Ovary (tissue), 9 donors: ENCODE data around the gene AFF3. TPM values are rescaled to one million over a fixed set of nuclear protein-coding genes. Genes with fewer than 3 reads are reported as not detected.

Experiments used
- DNase-seq, 5 donors: peaks; one replicate each; pipeline ENCODE4 v3.0.0-alpha.2; 2019 to 2020
- H3K27ac ChIP-seq, 2 donors: fragments of 200-600 bp; one replicate each; pipeline versions ENCODE4 v1.5.1 to v1.8.0; 2019 to 2022
- H3K27me3 ChIP-seq: fragments of 200-600 bp; one replicate; pipeline ENCODE4 v1.8.0; 2022
- H3K36me3 ChIP-seq: fragments of 200-600 bp; sonication (generic); one replicate; pipeline ENCODE4 v1.5.1; 2019
- H3K4me1 ChIP-seq: one replicate; pipeline ENCODE4 v1.8.1; 2013; ENCODE audit warnings: mild to moderate bottlenecking, moderate library complexity; ENCODE audit not compliant: insufficient read depth
- H3K4me3 ChIP-seq: fragments of 200-600 bp; sonication (generic); one replicate; pipeline ENCODE4 v1.5.1; 2017
- H3K9me3 ChIP-seq, 2 donors: fragments of 200-600 bp in 1 of 2; sonication (generic) in 1 of 2; one replicate each; pipeline versions ENCODE4 v1.5.1 to v1.8.1; 2013 to 2019; ENCODE audit warnings: mild to moderate bottlenecking in 1 of 2, moderate library complexity in 1 of 2
- CTCF ChIP-seq, 3 donors: fragments of 450-650 bp in 2 of 3; fragments of 200-600 bp in 1 of 3; IDR thresholded peaks; one replicate each; pipeline versions ENCODE4 v1.5.1 to v1.8.0; 2016 to 2022; ENCODE audit warnings: antibody characterized with exemption in 3 of 3, mild to moderate bottlenecking in 1 of 3
- EP300 ChIP-seq: sonication (generic); formaldehyde crosslinking; IDR thresholded peaks from one replicate; pipeline ENCODE4 v1.6.1; 2017; ENCODE audit warnings: antibody characterized with exemption
- POLR2A ChIP-seq: fragments of 450-650 bp; IDR thresholded peaks from one replicate; pipeline ENCODE4 v1.6.1; 2017; ENCODE audit warnings: antibody characterized with exemption, mild to moderate bottlenecking, moderate library complexity
- WGBS, 3 donors: extraction: QIAGEN DNeasy Blood & Tissue Kit in 1 of 3; methylation state at CpG; one replicate each; pipeline versions ENCODE4 v1.1.5 to v1.1.7; 2013 to 2017; 5-methylcytosine and 5-hydroxymethylcytosine counted together
- intact Hi-C, 4 donors: fragments of 100-400 bp; cut with DNase I; formaldehyde crosslinking; loops; one replicate each; pipeline versions ENCODE4 v1.11.0 to v1.15.1; 2022 to 2023
- polyA plus RNA-seq, 2 donors: library from polyadenylated mRNA; stranded (reverse); fragments of 200-250 nt in 1 of 2; fragments of 350-450 nt in 1 of 2; fragmentation: Illumina TruSeq in 1 of 2; extraction: RNeasy Lipid Tissue Mini Kit (QIAGEN cat#74804) in 1 of 2; gene quantifications; one replicate each; pipeline ENCODE4 v1.2.3, GENCODE V29; 2013 to 2014
- total RNA-seq, 7 donors: library from RNA; depleted of rRNA in 2 of 7; stranded (reverse); fragments of >200 nt in 2 of 7; fragmentation: NEBNext Ultra II Directional in 3 of 7; extraction: Animal tissue kit (Norgen Biotek cat#: 25700) in 3 of 7; gene quantifications; one replicate each; pipeline versions ENCODE4 v1.1.0 to v1.2.4, GENCODE V29; 2016 to 2023
- donor health status: DM: no; HTN: no; CAD: no; lungs with moderate emphysema.
- donor health status: DM: no; HTN: no; CAD: no.
- donor health status: Bipolar disorder and iron deficiency.
- donor health status: DM: yes; HTN: yes; CAD: no.
- donor health status: DM: no; HTN: no; CAD: no.
- donor health status: DM: yes; HTN: yes; CAD: no.

AFF3 gene
- total and polyA plus RNA-seq, 9 donors = 5.9 to 40.8 (median 25.7) TPM

- Histone ChIP-seq H3K4me1 (no peaks in the 10 kb centered on the region), H3K4me3 (no peak overlapping the region), H3K27me3 (no peaks in the 10 kb centered on the region), H3K36me3 (no peaks in the 10 kb centered on the region), H3K27ac (no peak overlapping the region), H3K9me3 (no peaks in the 10 kb centered on the region)
- no peak for TF ChIP-seq EP300
- TF ChIP-seq POLR2A = no peak
- TF ChIP-seq CTCF (IDR thresholded peaks at IDR 0.05) = no peak
- DNase-seq = no peak
- intact Hi-C loops = no loop called here
- WGBS, 3 donors = 77 to 87% (median 87%) methylated on average over 14 of the region's 14 CpGs
These were observed 355.6 kb downstream of the AFF3 start for GRCh38 chr2:99786636-99787390.

GRCh38 chr2:99784946-99785345, 357.4 kb downstream of the AFF3 start:
- Histone ChIP-seq H3K4me1 (no peaks in the 10 kb centered on the region), H3K4me3 (no peak overlapping the region), H3K36me3 (no peaks in the 10 kb centered on the region), H3K27me3 (no peaks in the 10 kb centered on the region), H3K9me3 (no peaks in the 10 kb centered on the region), H3K27ac (no peak overlapping the region)
- intact Hi-C loops = no loop called here
- DNase-seq = no peak
- 87 to 95% (median 90%) methylated on average over 8 of the region's 8 CpGs for WGBS, 3 donors
- TF ChIP-seq EP300 (no peak), POLR2A (no peak), CTCF (IDR thresholded peaks at IDR 0.05) (no peak)

DNA sequence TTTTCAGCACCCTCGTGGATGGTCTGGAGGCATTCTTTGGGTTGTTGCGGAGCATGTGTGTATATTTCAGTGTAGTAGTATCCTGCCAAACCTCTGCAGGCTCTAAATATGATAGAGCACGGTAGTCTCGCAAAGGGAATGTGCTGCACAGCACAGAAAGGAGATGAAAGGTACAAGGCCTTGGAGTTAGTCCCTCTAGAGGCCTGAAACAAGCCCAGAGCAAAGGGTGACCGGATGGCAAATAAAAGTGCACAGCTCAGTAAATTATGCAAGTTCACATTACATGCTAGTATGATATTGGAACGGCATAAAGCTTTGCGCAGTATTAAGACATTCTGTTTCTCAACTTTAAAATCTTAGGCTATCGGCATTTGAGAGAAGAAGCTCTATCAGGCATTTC, 358.1 kb downstream of the AFF3 start:
- H3K9me3 ChIP-seq = no peaks in the 10 kb centered on the region
- no peaks in the 10 kb centered on the region for H3K36me3 ChIP-seq
- no peak for DNase-seq
- TF ChIP-seq EP300 (no peak), POLR2A (no peak), CTCF (IDR thresholded peaks at IDR 0.05) (no peak)
- no peaks in the 10 kb centered on the region for H3K27me3 ChIP-seq
- no peak overlapping the region for H3K27ac ChIP-seq
- H3K4me1 ChIP-seq = no peaks in the 10 kb centered on the region
- 95 to 96% (median 95%) methylated on average over 8 of the region's 8 CpGs for WGBS, 3 donors
- intact Hi-C loops = no loop called here
- H3K4me3 ChIP-seq = no peak overlapping the region

DNA sequence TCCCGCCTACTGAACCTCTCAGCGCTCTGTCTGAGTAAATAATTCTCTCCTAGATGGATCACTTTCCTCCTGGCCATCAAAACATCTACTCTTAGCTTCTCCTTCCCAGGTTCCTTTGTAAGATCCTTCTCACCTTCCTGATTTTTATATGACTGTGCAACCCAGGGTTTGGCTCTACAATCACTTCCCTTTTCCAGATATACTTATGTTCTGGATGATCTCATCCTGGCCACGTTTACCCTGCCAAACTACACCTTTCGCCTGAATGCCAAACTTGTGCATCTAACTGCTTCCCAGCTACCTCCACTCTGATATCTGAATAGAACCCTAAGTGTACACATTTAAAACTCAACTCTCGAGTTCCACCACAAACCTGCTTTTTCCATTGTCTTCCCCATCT, 362.1 kb downstream of the AFF3 start:
- peaks cover 1% of the 10 kb centered on the region for H3K4me1 ChIP-seq
- no peak overlapping the region for H3K4me3 ChIP-seq
- no peaks in the 10 kb centered on the region for H3K9me3 ChIP-seq
- WGBS, 3 donors = 87 to 93% (median 93%) methylated on average over 5 of the region's 5 CpGs
- H3K27ac ChIP-seq = no peak overlapping the region
- intact Hi-C loops = no loop called here
- DNase-seq = no peak
- no peaks in the 10 kb centered on the region for H3K27me3 ChIP-seq
- TF ChIP-seq POLR2A = no peak
- no peak for TF ChIP-seq EP300
- no peaks in the 10 kb centered on the region for H3K36me3 ChIP-seq

- H3K36me3 ChIP-seq = no peaks in the 10 kb centered on the region
- no peak overlapping the region for H3K27ac ChIP-seq
- no peak for DNase-seq
- intact Hi-C loops = no loop called here
- no peaks in the 10 kb centered on the region for H3K27me3 ChIP-seq
- TF ChIP-seq CTCF (IDR thresholded peaks at IDR 0.05) (no peak), EP300 (no peak), POLR2A (no peak)
- H3K4me3 ChIP-seq = no peak overlapping the region
- peaks cover 1% of the 10 kb centered on the region for H3K4me1 ChIP-seq
- WGBS, 3 donors = 95 to 98% (median 96%) methylated on average over 4 of the region's 4 CpGs
- H3K9me3 ChIP-seq = no peaks in the 10 kb centered on the region
These were observed 363.1 kb downstream of the AFF3 start for GRCh38 chr2:99779276-99779675.
